OCI-LY7 (cell line): ENCODE data around the gene SMIM31. TPM values are rescaled to one million over a fixed set of nuclear protein-coding genes. Genes with fewer than 3 reads are reported as not detected.

Experiments
- BruUV-seq: library from RNA; stranded (reverse); fragments of 400-500 nt; replicated peaks from 2 replicates; lab custom pipeline; 2021; lab: Mats Ljungman, UMichigan
- CTCF ChIA-PET: fragments of 300-600 bp; sonication (Branson Sonifier 250); formaldehyde crosslinking; loops from one replicate; lab custom pipeline; 2022; ENCODE audit warnings: antibody characterized with exemption; ENCODE audit not compliant: unreplicated experiment; lab: Charles Lee
- POLR2A ChIA-PET: fragments of 300-600 bp; sonication (Branson Sonifier 250); formaldehyde crosslinking; loops from one replicate; lab custom pipeline; 2022; ENCODE audit warnings: antibody characterized with exemption; lab: Charles Lee
- DNase-seq: peaks from one replicate; pipeline ENCODE4 v3.0.0-alpha.2; 2015; ENCODE audit warnings: low spot score
- H2AFZ ChIP-seq: fragments of 200-600 bp; sonication (generic), shearing (Covaris generic); 2 replicates; pipeline ENCODE4 v1.6.1; 2014; ENCODE audit warnings: mild to moderate bottlenecking, antibody characterized with exemption, low read length, moderate library complexity
- H3K27ac ChIP-seq: fragments of 200-600 bp; sonication (generic); 2 replicates; pipeline ENCODE4 v1.5.1; 2014; ENCODE audit warnings: mixed run types, low read depth, mild to moderate bottlenecking, moderate library complexity, low read length, inconsistent platforms; ENCODE audit not compliant: poor library complexity, severe bottlenecking
- H3K36me3 ChIP-seq: fragments of 200-600 bp; sonication (generic); 2 replicates; pipeline ENCODE4 v1.6.1; 2014; ENCODE audit warnings: mild to moderate bottlenecking, antibody characterized with exemption, low read length, moderate library complexity, mixed read lengths; ENCODE audit not compliant: insufficient read depth
- H3K4me1 ChIP-seq: fragments of 200-600 bp; sonication (generic); 2 replicates; pipeline ENCODE4 v1.5.1; 2014; ENCODE audit warnings: mild to moderate bottlenecking, low read length; ENCODE audit not compliant: insufficient read depth, poor library complexity, severe bottlenecking
- H3K4me2 ChIP-seq: fragments of 200-600 bp; sonication (generic); 2 replicates; pipeline ENCODE4 v1.6.1; 2014; ENCODE audit warnings: mild to moderate bottlenecking, low read length
- H3K4me3 ChIP-seq: fragments of 200-600 bp; sonication (generic); 2 replicates; pipeline ENCODE4 v1.5.1; 2014; ENCODE audit warnings: mild to moderate bottlenecking, low read depth, low read length; ENCODE audit not compliant: poor library complexity, severe bottlenecking
- H3K79me2 ChIP-seq: fragments of 200-600 bp; sonication (generic); 2 replicates; pipeline ENCODE4 v1.6.1; 2016; ENCODE audit warnings: low read depth, mild to moderate bottlenecking, low read length, moderate library complexity, mixed read lengths; ENCODE audit not compliant: insufficient read depth
- H3K9me2 ChIP-seq: fragments of 200-600 bp; sonication (generic); 2 replicates; pipeline ENCODE4 v1.6.1; 2016; ENCODE audit warnings: mild to moderate bottlenecking, low read length, mixed read lengths; ENCODE audit not compliant: insufficient read depth
- H3K9me3 ChIP-seq: fragments of 200-600 bp; sonication (generic); 2 replicates; pipeline ENCODE4 v1.6.1; 2014; ENCODE audit warnings: mild to moderate bottlenecking, mixed run types, low read length, mixed read lengths
- H4K20me1 ChIP-seq: fragments of 200-600 bp; sonication (generic); 2 replicates; pipeline ENCODE4 v1.6.1; 2014; ENCODE audit warnings: mild to moderate bottlenecking, antibody characterized with exemption, low read length, moderate library complexity, mixed read lengths; ENCODE audit not compliant: insufficient read depth
- CTCF ChIP-seq: fragments of 200-600 bp; sonication (generic); conservative IDR thresholded peaks from 2 replicates; pipeline ENCODE4 v1.5.1; 2014; ENCODE audit warnings: mild to moderate bottlenecking, antibody characterized with exemption, low read length, moderate library complexity, mixed read lengths
- EZH2phosphoT487 ChIP-seq: fragments of 200-600 bp; sonication (generic); IDR thresholded peaks from 2 replicates; pipeline ENCODE4 v1.6.1; 2018; ENCODE audit warnings: low read depth, borderline replicate concordance, mild to moderate bottlenecking, mixed run types, antibody characterized with exemption, low read length, moderate library complexity, mixed read lengths
- intact Hi-C: fragments of 100-400 bp; cut with micrococcal nuclease; formaldehyde crosslinking; loops from one replicate; pipeline ENCODE4 v1.10.0; 2022; ENCODE audit not compliant: unreplicated experiment
- total RNA-seq, 2 experiments: library from RNA; depleted of rRNA in 1 of 2; stranded (reverse); fragments of >200 nt in 1 of 2; shearing (Covaris generic) in 1 of 2; gene quantifications; 2 replicates each; pipeline ENCODE4 v1.2.3, GENCODE V29; 2014 to 2022

The SMIM31 gene
- total RNA-seq, 2 experiments from 2014 or later, result not detected

- Histone ChIP-seq H3K4me3 (no peak overlapping the region), H3K79me2 (no peaks in the 10 kb centered on the region), H3K9me3 (no peaks in the 10 kb centered on the region), H3K4me1 (no peaks in the 10 kb centered on the region), H4K20me1 (no peaks in the 10 kb centered on the region), H3K36me3 (no peaks in the 10 kb centered on the region), H2AFZ (no peak overlapping the region), H3K27ac (no peak overlapping the region), H3K9me2 (no peaks in the 10 kb centered on the region), H3K4me2 (no peak overlapping the region)
- CTCF ChIA-PET, result no interaction called here
- BruUV-seq, result no TSS peak
- intact Hi-C loops, result no loop called here
- DNase-seq, result no peak
- POLR2A ChIA-PET, result interaction anchor here (0.7 kb wide), 2 partner anchors 30 to 266 kb away, joined by 3 to 4 read pairs; no protein-coding TSS in a partner anchor
- TF ChIP-seq EZH2phosphoT487, result no peak
These were observed 7.3 kb downstream of the SMIM31 start for GRCh38 chr4:164761241-164761640.

GRCh38 chr4:164761746-164762275 is 7.9 kb downstream of the SMIM31 start:
- H3K9me2 ChIP-seq, result no peaks in the 10 kb centered on the region
- H3K4me1 ChIP-seq, result no peaks in the 10 kb centered on the region
- no peaks in the 10 kb centered on the region for H3K79me2 ChIP-seq
- H4K20me1 ChIP-seq, result no peaks in the 10 kb centered on the region
- intact Hi-C loops, result no loop called here
- no peak for DNase-seq
- H3K4me2 ChIP-seq, result no peak overlapping the region
- no peaks in the 10 kb centered on the region for H3K9me3 ChIP-seq
- BruUV-seq, result no TSS peak
- CTCF ChIA-PET, result no interaction called here
- no peak overlapping the region for H2AFZ ChIP-seq
- H3K4me3 ChIP-seq, result no peak overlapping the region
- H3K27ac ChIP-seq, result no peak overlapping the region
- TF ChIP-seq EZH2phosphoT487 (no peak), CTCF (no peak)
- POLR2A ChIA-PET, result no interaction called here
- H3K36me3 ChIP-seq, result no peaks in the 10 kb centered on the region

GRCh38 chr4:164765096-164765495 is 11.2 kb downstream of the SMIM31 start:
- H3K4me2 ChIP-seq, result no peak overlapping the region
- POLR2A ChIA-PET, result interaction anchor here (0.9 kb wide), 1 partner anchor 119 kb away, joined by 3 read pairs; no protein-coding TSS in a partner anchor
- H3K27ac ChIP-seq, result no peak overlapping the region
- no peaks in the 10 kb centered on the region for H3K4me1 ChIP-seq
- TF ChIP-seq CTCF (no peak), EZH2phosphoT487 (no peak)
- H2AFZ ChIP-seq, result no peak overlapping the region
- DNase-seq, result no peak
- H4K20me1 ChIP-seq, result no peaks in the 10 kb centered on the region
- H3K79me2 ChIP-seq, result no peaks in the 10 kb centered on the region
- no peak overlapping the region for H3K4me3 ChIP-seq
- BruUV-seq, result no TSS peak
- no peaks in the 10 kb centered on the region for H3K9me2 ChIP-seq
- intact Hi-C loops, result no loop called here
- H3K9me3 ChIP-seq, result no peaks in the 10 kb centered on the region
- no peaks in the 10 kb centered on the region for H3K36me3 ChIP-seq
- CTCF ChIA-PET, result no interaction called here
